ENCODE results near the gene CORO1C. TPM values are rescaled to one million over a fixed set of nuclear protein-coding genes. Genes with fewer than 3 reads are reported as not detected.

Gene CORO1C
- total RNA-seq, 1 experiment from 2014 or later, result 138 TPM

DNA sequence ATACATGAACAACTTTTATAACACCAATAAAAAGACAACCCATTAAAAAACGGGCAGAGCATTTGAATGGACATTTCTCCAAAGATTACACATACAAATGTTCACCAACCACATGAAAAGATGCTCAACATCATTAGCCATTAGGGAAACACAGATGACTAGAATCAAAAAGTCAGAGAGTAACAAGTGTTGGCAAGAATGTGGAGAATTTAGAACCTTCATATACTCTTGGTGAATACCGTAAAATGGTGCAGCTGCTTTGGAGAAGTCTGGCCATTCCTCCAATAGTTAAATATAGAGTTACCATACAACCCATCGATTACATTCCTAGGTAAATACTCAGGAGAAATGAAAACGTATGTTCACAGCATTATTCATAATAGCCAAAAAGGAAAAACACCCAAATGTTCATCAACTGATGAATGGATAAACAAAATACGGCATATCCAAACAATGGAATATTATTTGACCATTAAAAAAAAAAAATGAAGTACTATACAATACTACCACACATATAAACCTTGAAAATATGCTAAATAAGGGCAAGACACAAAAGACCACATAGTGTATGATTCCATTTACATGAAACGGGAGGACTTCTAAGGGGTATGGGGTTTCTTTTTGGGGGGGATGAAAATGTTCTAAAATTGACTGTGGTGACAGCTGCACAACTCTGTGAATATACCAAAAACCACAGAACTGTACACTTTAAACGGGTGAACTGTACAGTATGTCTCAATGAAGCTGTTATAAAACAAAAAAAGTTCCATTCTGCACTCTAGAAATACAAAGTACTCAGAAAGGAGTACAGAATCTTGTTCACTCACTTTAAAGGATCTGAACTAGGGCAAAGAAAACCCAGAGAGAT lies 3.2 kb downstream of the CORO1C start:
- CTCF ChIA-PET, result no interaction called here
- H3K9ac ChIP-seq (ENCODE audit: low read length), result no peak overlapping the region
- intact Hi-C loops (cut with micrococcal nuclease), result no loop called here
- BruUV-seq (replicated peaks), result no TSS peak
- H3K4me3 ChIP-seq (replicated peaks in 1 of 2; ENCODE audit: low read depth in 1 of 2, low read length in 2 of 2), result no peak overlapping the region
- POLR2A ChIA-PET, result no interaction called here
- no peaks in the 10 kb centered on the region for H3K27me3 ChIP-seq (ENCODE audit: insufficient read depth, low read length)
- H3K4me1 ChIP-seq (ENCODE audit: control insufficient read depth in 1 of 2, insufficient read depth in 2 of 2, low read length in 2 of 2), result peaks cover 21 to 53% of the 10 kb centered on the region in 2 experiments
- no peaks in the 10 kb centered on the region for H3K9me2 ChIP-seq (ENCODE audit: insufficient read depth)
- no peak for ATAC-seq
- H3K4me2 ChIP-seq (ENCODE audit: low read length), result no peak overlapping the region; the same call in 1 of the 2 replicates
- no peak overlapping the region for H2AFZ ChIP-seq (ENCODE audit: low read depth, low read length, poor library complexity, severe bottlenecking)
- H3K27ac ChIP-seq (ENCODE audit: low read depth, low read length), result no peak overlapping the region
- H3K36me3 ChIP-seq (ENCODE audit: control insufficient read depth in 1 of 2, insufficient read depth in 2 of 2, low read length in 2 of 2), result no peaks in the 10 kb centered on the region
- DNase-seq (ENCODE audit: low read depth, low spot score), result no peak
- H3K9me3 ChIP-seq (ENCODE audit: control insufficient read depth in 1 of 2, insufficient read depth in 1 of 2, low read depth in 1 of 2, low read length in 2 of 2), result no peaks in the 10 kb centered on the region
- H4K20me1 ChIP-seq (ENCODE audit: insufficient read depth), result peaks cover 4% of the 10 kb centered on the region; the same call in 1 of the 2 replicates
- H3K79me2 ChIP-seq (ENCODE audit: insufficient read depth, low read length), result peaks cover 77% of the 10 kb centered on the region
- RAD21 ChIA-PET (ENCODE audit: low non-redundant PET in 1 of 2, low total read pairs in 2 of 2, uncharacterized antibody in 2 of 2, unreplicated experiment in 2 of 2), result no interaction called here
- no peak for TF ChIP-seq CBX3 (IDR thresholded peaks at IDR 0.05; ENCODE audit: low read depth)
- TF ChIP-seq YY1 (IDR thresholded peaks at IDR 0.05; ENCODE audit: extremely low read depth, insufficient replicate concordance, low read depth, low read length), result no peak
- TF ChIP-seq EZH2 (IDR thresholded peaks at IDR 0.05), result no peak
- TF ChIP-seq REST (IDR thresholded peaks at IDR 0.05; ENCODE audit: low read depth), result no peak
- TF ChIP-seq, protein P1, sequence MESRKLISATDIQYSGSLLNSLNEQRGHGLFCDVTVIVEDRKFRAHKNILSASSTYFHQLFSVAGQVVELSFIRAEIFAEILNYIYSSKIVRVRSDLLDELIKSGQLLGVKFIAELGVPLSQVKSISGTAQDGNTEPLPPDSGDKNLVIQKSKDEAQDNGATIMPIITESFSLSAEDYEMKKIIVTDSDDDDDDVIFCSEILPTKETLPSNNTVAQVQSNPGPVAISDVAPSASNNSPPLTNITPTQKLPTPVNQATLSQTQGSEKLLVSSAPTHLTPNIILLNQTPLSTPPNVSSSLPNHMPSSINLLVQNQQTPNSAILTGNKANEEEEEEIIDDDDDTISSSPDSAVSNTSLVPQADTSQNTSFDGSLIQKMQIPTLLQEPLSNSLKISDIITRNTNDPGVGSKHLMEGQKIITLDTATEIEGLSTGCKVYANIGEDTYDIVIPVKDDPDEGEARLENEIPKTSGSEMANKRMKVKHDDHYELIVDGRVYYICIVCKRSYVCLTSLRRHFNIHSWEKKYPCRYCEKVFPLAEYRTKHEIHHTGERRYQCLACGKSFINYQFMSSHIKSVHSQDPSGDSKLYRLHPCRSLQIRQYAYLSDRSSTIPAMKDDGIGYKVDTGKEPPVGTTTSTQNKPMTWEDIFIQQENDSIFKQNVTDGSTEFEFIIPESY (IDR thresholded peaks at IDR 0.05; ENCODE audit: extremely low read depth, insufficient replicate concordance, low read length), result no peak
- no peak for TF ChIP-seq POLR2AphosphoS5 (IDR thresholded peaks at IDR 0.05; ENCODE audit: low read depth, low read length)
- no peak for TF ChIP-seq EZH2phosphoT487 (IDR thresholded peaks at IDR 0.05; ENCODE audit: borderline replicate concordance)
- TF ChIP-seq ZNF274 (IDR thresholded peaks at IDR 0.05; ENCODE audit: low read depth, low read length), result no peak
- TF ChIP-seq CEBPB (IDR thresholded peaks at IDR 0.05; ENCODE audit: low read depth), result no peak
- TF ChIP-seq POLR2A (IDR thresholded peaks at IDR 0.05; ENCODE audit: borderline replicate concordance, extremely low read depth, insufficient read depth, insufficient read length), result no peak
- no peak for TF ChIP-seq ZFX (IDR thresholded peaks at IDR 0.05)
- TF ChIP-seq RAD21 (IDR thresholded peaks at IDR 0.05; ENCODE audit: low read depth), result no peak
- no peak for TF ChIP-seq ELF1 (IDR thresholded peaks at IDR 0.05; ENCODE audit: borderline replicate concordance, low read depth)
- no peak for TF ChIP-seq MAX (IDR thresholded peaks at IDR 0.05)
- no peak for TF ChIP-seq FOSL1 (IDR thresholded peaks at IDR 0.05; ENCODE audit: low read depth)
- TF ChIP-seq, protein P2, sequence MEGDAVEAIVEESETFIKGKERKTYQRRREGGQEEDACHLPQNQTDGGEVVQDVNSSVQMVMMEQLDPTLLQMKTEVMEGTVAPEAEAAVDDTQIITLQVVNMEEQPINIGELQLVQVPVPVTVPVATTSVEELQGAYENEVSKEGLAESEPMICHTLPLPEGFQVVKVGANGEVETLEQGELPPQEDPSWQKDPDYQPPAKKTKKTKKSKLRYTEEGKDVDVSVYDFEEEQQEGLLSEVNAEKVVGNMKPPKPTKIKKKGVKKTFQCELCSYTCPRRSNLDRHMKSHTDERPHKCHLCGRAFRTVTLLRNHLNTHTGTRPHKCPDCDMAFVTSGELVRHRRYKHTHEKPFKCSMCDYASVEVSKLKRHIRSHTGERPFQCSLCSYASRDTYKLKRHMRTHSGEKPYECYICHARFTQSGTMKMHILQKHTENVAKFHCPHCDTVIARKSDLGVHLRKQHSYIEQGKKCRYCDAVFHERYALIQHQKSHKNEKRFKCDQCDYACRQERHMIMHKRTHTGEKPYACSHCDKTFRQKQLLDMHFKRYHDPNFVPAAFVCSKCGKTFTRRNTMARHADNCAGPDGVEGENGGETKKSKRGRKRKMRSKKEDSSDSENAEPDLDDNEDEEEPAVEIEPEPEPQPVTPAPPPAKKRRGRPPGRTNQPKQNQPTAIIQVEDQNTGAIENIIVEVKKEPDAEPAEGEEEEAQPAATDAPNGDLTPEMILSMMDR (IDR thresholded peaks at IDR 0.05 in 2 of 3, conservative IDR thresholded peaks at IDR 0.05 in 1 of 3; ENCODE audit: borderline replicate concordance in 1 of 3, insufficient read depth in 1 of 3, low read depth in 2 of 3, low read length in 2 of 3), result no peak

Data from HCT116 (cell line).